Stimulated activated memory B cell treated with anti-CD40 and anti-IgM and Interleukin-4, amounts not matched to agents 10 μg/mL and 1 μg/mL and 100 μg/mL, for 72 hours (primary cell): Measurements from ENCODE around the gene TRIM14.
A peak's percentile ranks its signal among the peaks of the same experiment; 100 is the strongest.

Experiments used
- ATAC-seq: fragments of 150-1000 bp; cut with Tn5 transposase; 2 replicates; pipeline ENCODE4 v1.10.0; 2021
- H3K27ac Mint-ChIP-seq: one replicate; pipeline ENCODE4 v1.8.0; 2022; ENCODE audit warnings: mild to moderate bottlenecking, mixed read lengths
- H3K27me3 Mint-ChIP-seq: one replicate; pipeline ENCODE4 v1.8.0; 2022; ENCODE audit warnings: mixed read lengths
- H3K36me3 Mint-ChIP-seq: one replicate; pipeline ENCODE4 v1.8.0; 2022; ENCODE audit warnings: mixed read lengths
- H3K4me1 Mint-ChIP-seq: one replicate; pipeline ENCODE4 v1.8.0; 2022; ENCODE audit warnings: mixed read lengths
- H3K4me3 Mint-ChIP-seq: one replicate; pipeline ENCODE4 v1.8.0; 2022; ENCODE audit warnings: mild to moderate bottlenecking, moderate library complexity, mixed read lengths
- H3K9me3 Mint-ChIP-seq: one replicate; pipeline ENCODE4 v1.8.0; 2022; ENCODE audit warnings: mixed read lengths

Gene TRIM14

DNA sequence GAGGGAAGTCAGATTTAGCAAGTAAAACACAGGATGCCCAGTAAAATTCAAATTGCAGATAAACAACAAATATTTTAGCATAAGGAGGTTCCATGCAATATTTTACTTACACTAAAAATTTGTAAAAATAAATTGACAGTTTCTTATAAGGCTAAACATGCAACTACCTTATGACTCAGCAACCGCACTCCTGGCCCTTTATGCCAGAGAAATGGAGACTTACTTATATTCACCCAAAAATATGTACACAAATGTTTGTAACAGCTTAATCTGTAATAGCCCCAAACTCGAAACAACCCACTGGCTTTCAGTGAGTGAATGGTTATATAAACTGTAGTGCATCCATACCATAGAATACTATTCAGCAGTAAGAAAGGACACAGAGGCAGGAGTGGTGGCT is 28.6 kb upstream of the TRIM14 start:
- H3K4me1 Mint-ChIP-seq, result peaks cover 31% of the 10 kb centered on the region
- H3K4me3 Mint-ChIP-seq, result no peak overlapping the region
- ATAC-seq, result no peak
- peak overlapping the region; percentile 84 for H3K27ac Mint-ChIP-seq
- H3K9me3 Mint-ChIP-seq, result no peaks in the 10 kb centered on the region
- H3K36me3 Mint-ChIP-seq, result no peaks in the 10 kb centered on the region
- H3K27me3 Mint-ChIP-seq, result no peaks in the 10 kb centered on the region

DNA sequence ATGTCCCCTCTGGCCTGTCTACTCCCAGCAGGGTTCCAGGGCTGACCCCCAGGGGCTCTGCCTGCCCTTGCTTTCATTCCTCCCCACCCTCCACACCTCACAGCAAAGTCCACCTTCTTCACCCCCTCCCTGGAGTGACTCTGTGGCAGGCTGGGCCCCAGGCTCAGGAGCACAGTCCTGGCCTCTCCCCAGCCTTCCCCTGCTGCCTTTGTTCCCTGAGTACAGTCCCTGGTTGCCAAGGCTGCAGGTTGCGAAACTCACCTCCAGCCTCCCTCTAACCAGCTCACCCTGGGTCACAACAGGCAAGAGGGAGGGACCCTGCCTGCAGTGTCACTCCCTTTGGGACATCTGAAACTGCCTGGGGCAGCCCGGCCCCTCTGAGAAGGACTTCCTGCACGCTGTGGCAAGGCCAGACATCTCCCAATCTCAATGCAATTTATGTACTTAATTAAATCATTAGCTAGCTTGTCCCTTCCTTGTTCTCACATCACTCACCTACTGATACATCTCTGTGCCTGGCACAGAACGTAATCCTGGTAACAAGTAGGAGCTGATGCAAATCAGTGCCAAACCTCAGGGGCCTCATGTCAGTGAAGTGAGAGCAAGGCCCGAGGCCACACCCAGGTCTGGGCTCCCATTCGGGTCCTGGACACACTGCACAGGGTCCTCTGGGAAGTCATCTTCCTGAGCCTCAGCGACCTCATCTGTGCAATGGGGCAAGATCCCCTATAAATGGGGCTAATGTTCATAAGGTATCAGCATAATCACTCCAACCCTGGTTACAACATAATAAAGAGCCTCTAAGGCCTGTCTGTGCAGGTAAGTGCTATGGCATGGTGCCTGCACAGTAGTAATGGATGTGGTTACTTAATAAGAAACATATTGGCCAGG is 27.3 kb upstream of the TRIM14 start:
- ATAC-seq, result peak; percentile 77
- H3K9me3 Mint-ChIP-seq, result no peaks in the 10 kb centered on the region
- no peak overlapping the region for H3K4me3 Mint-ChIP-seq
- H3K4me1 Mint-ChIP-seq, result peaks cover 31% of the 10 kb centered on the region
- no peaks in the 10 kb centered on the region for H3K27me3 Mint-ChIP-seq
- peak overlapping the region; percentile 84 for H3K27ac Mint-ChIP-seq
- H3K36me3 Mint-ChIP-seq, result no peaks in the 10 kb centered on the region

DNA sequence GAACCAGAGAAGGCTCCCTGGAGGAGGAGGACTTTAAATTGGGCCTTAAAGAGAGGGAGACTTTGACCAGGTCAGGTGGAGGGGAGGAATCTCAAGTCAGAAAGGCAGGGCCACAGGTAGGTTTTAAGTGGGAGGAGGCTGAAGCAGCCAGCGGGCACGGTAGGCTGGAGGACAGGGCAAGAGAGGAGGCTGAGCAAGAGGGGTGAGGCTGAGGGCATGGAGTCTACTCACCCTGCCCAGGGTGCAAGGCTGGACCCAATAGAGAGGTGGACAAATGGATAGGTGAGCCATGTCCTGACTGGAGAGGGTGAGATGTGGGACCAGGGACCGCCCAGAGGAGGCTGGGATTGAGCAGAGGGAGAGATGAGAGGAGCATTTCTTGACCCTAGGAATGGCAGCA is 25.6 kb upstream of the TRIM14 start:
- ATAC-seq, result no peak
- no peak overlapping the region for H3K4me3 Mint-ChIP-seq
- peak overlapping the region; percentile 22 for H3K27ac Mint-ChIP-seq
- H3K4me1 Mint-ChIP-seq, result peaks cover 31% of the 10 kb centered on the region
- H3K9me3 Mint-ChIP-seq, result no peaks in the 10 kb centered on the region
- no peaks in the 10 kb centered on the region for H3K36me3 Mint-ChIP-seq
- no peaks in the 10 kb centered on the region for H3K27me3 Mint-ChIP-seq

DNA sequence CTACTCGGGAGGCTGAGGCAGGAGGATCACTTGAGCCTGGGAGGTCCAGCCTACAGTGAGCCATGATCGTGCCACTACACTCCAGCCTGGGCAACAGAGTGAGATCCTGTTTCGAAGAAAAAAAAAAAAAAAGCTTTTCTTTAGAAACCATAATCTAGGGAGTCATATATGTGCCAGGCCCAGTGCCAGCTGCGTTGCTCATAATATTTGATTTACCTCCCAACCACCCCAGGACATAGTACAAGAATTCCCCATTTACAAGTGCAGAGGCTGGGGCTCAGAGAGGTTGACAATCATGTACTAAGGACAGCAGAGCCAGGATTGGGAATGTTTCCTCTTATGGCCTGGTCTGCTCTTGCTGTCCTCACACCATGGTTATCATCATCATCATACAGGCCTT is 25.1 kb upstream of the TRIM14 start:
- Mint-ChIP-seq H3K27ac (peak overlapping the region; percentile 22), H3K4me3 (no peak overlapping the region), H3K27me3 (no peaks in the 10 kb centered on the region), H3K4me1 (peaks cover 31% of the 10 kb centered on the region), H3K36me3 (no peaks in the 10 kb centered on the region), H3K9me3 (no peaks in the 10 kb centered on the region)
- no peak for ATAC-seq

DNA sequence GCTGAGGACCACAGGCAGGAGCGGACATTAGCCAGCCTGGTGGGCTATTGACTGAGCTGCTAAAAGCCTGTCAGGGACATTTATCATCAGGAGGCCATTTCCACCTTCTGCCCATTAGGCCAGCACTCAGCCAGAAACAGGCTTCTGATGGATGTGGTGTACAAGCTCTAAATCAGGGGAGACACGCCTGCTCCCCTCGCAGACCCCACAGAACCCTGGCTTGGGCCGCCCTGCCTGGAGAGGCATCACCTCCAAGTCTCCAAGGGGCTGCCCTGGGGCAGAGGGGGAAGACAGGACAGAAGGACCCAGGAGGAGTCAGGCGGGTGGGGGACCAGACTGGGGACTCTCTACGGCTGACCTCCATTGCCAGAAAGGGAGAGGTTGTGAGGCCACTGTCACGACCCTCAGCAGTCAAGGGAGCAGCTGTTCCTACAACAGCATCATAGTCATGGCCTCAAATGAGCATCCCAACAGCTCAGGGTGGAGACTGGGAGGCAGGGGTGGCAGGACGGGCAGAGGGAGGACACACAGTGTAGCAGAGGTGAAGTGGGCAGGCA is 24.0 kb upstream of the TRIM14 start:
- ATAC-seq, result no peak
- Mint-ChIP-seq H3K4me3 (no peak overlapping the region), H3K27ac (no peak overlapping the region), H3K4me1 (peaks cover 31% of the 10 kb centered on the region), H3K36me3 (no peaks in the 10 kb centered on the region), H3K9me3 (no peaks in the 10 kb centered on the region), H3K27me3 (no peaks in the 10 kb centered on the region)

DNA sequence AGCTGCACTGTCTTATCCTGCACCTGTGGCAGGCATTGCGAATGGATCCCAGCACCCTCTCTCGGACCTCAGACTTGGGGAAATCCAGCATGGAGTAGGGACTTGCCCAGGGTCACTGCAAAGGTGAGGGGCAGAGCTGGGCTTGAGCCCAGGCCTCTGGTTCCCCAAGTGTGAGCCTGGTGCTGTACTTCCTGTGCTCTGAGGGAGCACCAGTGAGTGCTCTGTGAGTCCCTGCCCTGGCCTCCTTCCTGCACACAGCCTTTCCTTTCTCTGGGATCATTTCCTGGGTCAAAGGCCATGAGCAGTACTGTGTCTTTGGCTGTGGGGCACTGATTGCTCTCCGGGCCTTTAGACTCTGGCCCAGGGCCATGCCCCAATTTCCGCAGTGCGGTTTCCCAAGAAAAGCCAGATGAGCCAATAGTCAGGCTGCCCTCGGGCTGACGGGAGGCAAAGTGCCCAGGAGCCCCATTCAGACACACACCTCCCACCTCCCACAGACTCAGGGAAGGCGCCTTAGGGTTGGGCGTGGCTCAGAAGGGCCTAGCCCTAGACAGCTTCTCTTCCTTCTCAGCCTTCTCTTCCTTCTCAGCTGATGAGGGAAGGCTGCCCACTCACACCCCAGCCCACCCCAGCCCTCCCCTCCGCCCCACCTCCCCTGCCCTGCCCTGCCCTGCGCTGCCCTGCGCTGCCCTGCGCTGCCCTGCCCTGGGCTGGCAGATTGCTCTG is 23.3 kb upstream of the TRIM14 start:
- no peak for ATAC-seq
- H3K27ac Mint-ChIP-seq, result no peak overlapping the region

DNA sequence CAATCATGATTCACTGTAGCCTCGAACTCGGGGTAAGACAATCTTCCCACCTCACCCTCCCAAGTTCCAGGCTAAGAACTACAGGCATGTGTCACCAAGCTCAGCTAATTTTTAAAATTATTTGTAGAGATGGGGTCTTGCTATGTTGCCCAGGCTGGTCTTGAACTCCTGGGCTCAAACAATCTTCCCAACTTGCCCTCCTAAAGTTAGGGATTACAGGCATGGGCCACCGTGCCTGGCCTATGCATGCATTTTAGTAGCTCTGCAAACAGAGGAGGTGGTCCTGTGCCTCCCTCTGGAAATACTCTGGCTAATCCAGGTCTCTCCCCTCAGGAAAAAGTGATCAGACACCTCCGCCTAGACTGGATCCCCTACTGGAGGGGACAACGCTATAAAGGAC is 21.5 kb upstream of the TRIM14 start:
- ATAC-seq, result no peak
- no peaks in the 10 kb centered on the region for H3K9me3 Mint-ChIP-seq
- peaks cover 11% of the 10 kb centered on the region for H3K4me1 Mint-ChIP-seq
- no peak overlapping the region for H3K4me3 Mint-ChIP-seq
- no peak overlapping the region for H3K27ac Mint-ChIP-seq
- no peaks in the 10 kb centered on the region for H3K27me3 Mint-ChIP-seq
- no peaks in the 10 kb centered on the region for H3K36me3 Mint-ChIP-seq

More for the DNA sequence above, 23.3 kb upstream of the TRIM14 start:
- Mint-ChIP-seq H3K9me3 (no peaks in the 10 kb centered on the region), H3K4me1 (peaks cover 30% of the 10 kb centered on the region), H3K4me3 (no peak overlapping the region), H3K27me3 (no peaks in the 10 kb centered on the region), H3K36me3 (no peaks in the 10 kb centered on the region)

DNA sequence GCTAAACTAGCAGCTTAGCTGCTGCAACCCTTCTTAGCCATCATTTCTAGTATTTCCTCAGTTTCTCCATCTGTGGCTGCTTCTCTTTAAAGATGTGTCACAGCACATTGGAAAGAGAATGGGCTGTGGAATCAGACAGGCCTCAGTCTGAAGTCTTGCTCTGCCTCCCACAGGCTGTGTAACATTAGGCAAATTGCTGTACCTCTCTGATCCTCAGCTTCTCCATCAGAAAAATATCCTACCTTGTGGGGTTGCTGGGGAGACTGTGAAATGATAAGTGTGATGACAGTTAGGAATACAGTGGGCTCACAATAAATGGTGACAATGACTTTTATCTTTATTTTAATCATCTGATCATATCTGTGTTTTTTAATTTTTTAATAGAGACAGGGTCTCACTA is 17.5 kb upstream of the TRIM14 start:
- H3K36me3 Mint-ChIP-seq, result no peaks in the 10 kb centered on the region
- no peaks in the 10 kb centered on the region for H3K27me3 Mint-ChIP-seq
- no peak for ATAC-seq
- no peak overlapping the region for H3K4me3 Mint-ChIP-seq
- peaks cover 15% of the 10 kb centered on the region for H3K4me1 Mint-ChIP-seq
- no peaks in the 10 kb centered on the region for H3K9me3 Mint-ChIP-seq
- no peak overlapping the region for H3K27ac Mint-ChIP-seq

DNA sequence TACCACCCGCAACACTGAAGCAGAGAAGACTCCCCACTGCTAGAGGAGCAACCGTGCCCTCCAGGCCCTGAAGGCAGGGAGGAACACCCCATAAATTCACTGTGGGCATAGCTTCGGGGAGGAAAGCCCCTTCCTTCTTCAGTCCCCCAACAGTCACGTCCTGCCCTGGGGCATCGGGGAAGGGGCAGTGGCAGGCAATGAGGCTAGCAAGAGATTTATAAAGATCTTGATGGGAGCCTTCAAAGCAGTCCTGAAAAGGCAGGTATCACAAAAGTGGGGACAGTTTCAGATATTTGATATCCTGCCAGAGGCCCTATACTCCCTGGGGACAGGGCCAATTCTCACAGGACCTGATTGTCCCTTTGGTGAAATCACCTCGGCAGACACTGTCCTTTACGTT is 16.9 kb upstream of the TRIM14 start:
- no peak for ATAC-seq
- H3K4me1 Mint-ChIP-seq, result peaks cover 15% of the 10 kb centered on the region
- H3K27ac Mint-ChIP-seq, result no peak overlapping the region
- H3K27me3 Mint-ChIP-seq, result no peaks in the 10 kb centered on the region
- H3K36me3 Mint-ChIP-seq, result no peaks in the 10 kb centered on the region
- no peak overlapping the region for H3K4me3 Mint-ChIP-seq
- no peaks in the 10 kb centered on the region for H3K9me3 Mint-ChIP-seq

DNA sequence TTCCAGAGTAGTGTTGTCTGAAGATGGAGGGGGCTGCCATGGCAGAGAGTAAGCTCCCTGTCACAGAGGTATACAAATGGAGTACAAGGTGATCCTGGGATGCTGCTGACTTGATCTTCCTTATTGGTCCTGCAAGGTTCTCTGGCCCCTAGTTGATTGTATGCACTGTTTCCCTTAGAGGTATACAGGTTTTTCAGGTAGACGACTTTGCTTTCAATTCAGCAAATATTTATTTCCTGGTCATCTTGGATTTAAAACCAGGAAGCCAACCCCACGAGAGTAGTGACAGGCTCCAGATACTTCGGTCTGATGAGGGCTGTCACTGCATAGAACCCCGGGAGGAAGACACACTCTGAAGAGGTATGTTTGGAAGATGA is 16.5 kb upstream of the TRIM14 start:
- no peak for ATAC-seq
- no peaks in the 10 kb centered on the region for H3K36me3 Mint-ChIP-seq
- no peak overlapping the region for H3K4me3 Mint-ChIP-seq
- no peaks in the 10 kb centered on the region for H3K27me3 Mint-ChIP-seq
- no peaks in the 10 kb centered on the region for H3K9me3 Mint-ChIP-seq
- no peak overlapping the region for H3K27ac Mint-ChIP-seq
- peaks cover 15% of the 10 kb centered on the region for H3K4me1 Mint-ChIP-seq

DNA sequence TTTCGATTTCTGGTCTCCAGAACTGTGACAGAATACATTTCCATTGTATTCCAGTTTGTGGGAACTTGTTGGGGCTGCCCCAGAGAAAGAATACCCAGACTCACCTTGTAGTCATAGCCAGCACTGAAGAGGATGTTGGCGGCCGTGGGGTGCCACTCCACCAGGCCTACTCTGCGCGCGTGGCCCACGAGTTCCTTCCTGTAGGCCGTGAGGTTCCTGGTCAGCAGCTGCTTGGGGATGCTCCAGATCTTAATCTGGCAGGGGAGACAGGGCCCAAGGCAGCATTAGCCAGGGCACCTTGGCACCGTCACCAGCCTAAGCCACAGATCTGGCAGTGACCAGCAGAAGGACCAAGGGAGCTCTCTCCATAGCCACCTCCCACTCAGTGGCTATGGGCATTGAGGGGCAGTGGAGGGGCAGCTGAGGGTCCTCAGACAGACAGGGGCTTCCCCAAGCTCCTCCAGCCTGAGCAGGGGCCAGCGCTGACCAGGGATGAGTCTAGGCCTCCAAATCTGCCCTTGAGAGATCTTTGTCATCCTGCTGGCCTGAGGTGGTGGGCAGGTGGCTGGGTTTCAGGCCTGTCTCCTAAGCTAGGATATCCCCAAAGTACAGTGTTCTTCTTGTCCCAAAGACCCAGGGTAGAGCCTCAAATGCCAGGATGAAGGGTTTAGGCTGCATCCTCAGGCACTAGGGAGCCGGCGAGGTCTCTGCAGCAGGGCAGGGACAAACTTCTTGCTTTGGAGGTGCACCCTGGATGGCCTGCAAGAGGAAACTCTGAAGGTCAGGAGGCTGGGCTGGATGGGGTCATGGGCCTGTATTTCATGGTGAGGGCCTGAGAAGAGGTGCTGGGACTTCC is 15.9 kb upstream of the TRIM14 start:
- no peaks in the 10 kb centered on the region for H3K27me3 Mint-ChIP-seq
- H3K4me3 Mint-ChIP-seq, result no peak overlapping the region
- no peak for ATAC-seq
- peaks cover 15% of the 10 kb centered on the region for H3K4me1 Mint-ChIP-seq
- H3K36me3 Mint-ChIP-seq, result no peaks in the 10 kb centered on the region
- no peaks in the 10 kb centered on the region for H3K9me3 Mint-ChIP-seq
- no peak overlapping the region for H3K27ac Mint-ChIP-seq

DNA sequence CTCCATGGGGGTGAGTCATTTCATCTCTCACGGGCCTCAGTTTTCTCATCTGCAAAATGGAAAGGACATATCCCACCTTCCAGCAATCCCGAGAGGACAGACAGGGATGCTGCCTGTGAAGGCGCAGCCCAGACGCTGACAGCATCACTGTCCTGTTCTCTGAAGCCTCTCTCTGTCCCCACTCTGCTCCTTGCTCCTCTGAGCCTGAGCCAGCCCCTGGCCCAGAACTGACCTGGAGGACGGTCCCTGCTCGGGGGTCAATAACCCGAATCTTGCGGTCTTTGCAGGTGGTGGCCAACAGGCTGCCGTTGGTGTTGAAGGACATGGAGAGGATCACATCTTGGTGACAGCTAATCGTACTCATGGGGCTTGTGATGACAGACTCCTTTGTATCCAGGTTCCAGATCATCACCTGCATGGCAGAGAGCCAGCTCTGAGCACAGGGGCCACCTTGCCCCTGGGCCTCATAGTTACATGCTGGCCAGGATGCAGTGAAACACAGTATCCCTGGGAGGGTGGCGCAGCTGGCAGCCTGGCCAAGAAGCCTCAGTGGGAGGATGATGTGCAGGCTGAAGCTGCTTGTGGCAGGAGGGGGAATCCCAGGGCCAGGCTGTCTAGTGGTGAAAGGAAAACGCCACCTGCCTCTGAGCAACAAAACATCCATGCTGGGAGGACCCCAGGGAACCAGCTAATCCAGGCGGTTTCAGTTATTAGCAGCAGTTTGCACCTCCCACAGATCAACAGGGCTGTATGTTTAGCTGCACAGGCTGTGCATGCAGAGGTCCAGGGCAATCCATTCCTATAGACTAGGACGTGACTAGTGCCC is 14.0 kb upstream of the TRIM14 start:
- Mint-ChIP-seq H3K27ac (peak overlapping the region; percentile 10), H3K27me3 (no peaks in the 10 kb centered on the region), H3K4me1 (peaks cover 33% of the 10 kb centered on the region), H3K36me3 (no peaks in the 10 kb centered on the region), H3K9me3 (no peaks in the 10 kb centered on the region), H3K4me3 (no peak overlapping the region)
- ATAC-seq, result peak; percentile 61

DNA sequence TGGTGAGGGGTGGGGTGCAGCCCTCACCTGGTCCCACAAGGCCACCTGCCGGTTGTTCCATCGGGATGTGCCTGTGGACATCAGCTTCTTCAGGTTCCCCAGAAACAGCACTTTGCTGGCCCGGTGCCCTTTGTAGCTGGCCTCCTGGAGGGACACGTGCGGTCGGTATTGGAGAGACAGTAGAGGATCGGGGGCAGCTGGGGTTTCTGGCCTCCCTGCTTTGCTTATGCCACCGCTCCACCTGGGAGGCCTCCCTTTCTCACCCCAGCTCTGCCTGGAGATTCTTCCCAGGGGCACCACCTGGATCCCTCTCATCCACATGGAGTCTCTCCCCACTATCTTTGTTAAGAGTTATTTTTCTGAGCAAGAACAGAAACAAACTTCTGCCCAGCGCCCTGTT is 13.1 kb upstream of the TRIM14 start:
- Mint-ChIP-seq H3K27me3 (no peaks in the 10 kb centered on the region), H3K4me3 (no peak overlapping the region), H3K4me1 (peaks cover 36% of the 10 kb centered on the region), H3K9me3 (no peaks in the 10 kb centered on the region), H3K27ac (peak overlapping the region; percentile 10), H3K36me3 (no peaks in the 10 kb centered on the region)
- no peak for ATAC-seq

DNA sequence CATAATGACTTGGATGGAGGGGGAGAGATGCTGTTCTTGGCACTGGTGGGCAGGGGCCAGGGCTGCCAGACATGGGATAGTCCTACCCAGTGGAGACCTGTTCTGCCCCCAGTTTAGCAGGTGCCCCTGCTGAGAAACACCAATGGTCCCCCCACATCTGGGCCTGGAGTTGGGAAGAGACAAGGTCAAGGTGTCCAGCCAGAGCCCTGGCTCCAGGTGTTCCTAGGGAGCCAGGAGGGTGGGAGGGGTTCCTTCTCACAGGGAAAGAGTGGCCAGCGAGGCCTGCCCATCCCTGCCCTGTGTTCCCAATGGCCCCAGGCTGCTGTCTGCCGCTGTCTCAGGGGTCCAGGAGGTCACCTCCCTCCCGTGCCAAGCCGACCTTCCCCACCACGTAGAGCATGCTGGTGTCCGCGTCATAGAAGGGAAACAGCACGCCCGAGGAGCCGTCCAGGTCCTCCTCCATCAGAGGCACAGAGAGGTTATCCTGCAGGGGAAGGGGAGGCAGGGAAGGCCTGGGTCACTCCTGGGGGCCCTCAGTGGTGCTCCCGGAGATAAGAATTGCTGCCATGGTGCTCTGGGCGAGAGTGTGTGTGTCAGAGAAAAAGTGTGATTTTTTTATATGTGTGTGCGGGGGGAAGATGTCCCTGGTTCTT is 11.7 kb upstream of the TRIM14 start:
- Mint-ChIP-seq H3K27me3 (no peaks in the 10 kb centered on the region), H3K4me3 (no peak overlapping the region), H3K36me3 (no peaks in the 10 kb centered on the region), H3K9me3 (no peaks in the 10 kb centered on the region), H3K4me1 (peaks cover 36% of the 10 kb centered on the region), H3K27ac (peak overlapping the region; percentile 76)
- ATAC-seq, result no peak
